ENCODE measurements around the gene IKBKE. TPM values are rescaled to one million over a fixed set of nuclear protein-coding genes. Genes with fewer than 3 reads are reported as not detected.

Gene IKBKE
- total and polyA plus RNA-seq, 10 of the 15 experiments (the other 5 are each of a cell fraction or from before 2014, with no cell fraction given): 12.8 to 35.1 (median 23.1) TPM

DNA sequence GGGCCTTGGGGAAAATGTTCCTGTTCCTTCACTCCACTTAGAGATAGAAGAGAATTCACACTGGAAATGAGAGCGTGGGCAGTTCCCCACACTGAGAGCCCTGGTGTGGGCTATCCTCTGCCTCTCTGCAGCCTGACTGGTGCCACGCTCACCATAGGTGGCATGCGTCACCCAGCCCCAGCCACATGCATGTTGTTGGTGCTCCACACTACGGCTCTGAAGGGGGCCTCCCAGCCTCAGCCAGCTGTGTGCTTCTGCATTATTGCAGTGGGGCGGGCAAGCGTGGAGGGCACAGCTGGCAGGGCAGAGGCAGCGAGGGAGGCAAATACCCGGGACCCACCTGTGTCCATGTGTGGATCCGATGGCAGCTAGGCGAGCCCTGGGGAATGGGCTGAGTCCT is 22.3 kb downstream of the IKBKE start:
- Histone ChIP-seq H3K4me1 (ENCODE audit: control insufficient read depth, insufficient read depth, low read length) (peaks cover 29% of the 10 kb centered on the region), H3K4me2 (ENCODE audit: control insufficient read depth, insufficient read depth) (no peak overlapping the region), H3K9ac (ENCODE audit: control insufficient read depth, insufficient read depth, low read length) (no peak overlapping the region), H3K9me3 (replicated peaks; ENCODE audit: control insufficient read depth, insufficient read depth, low read length) (no peaks in the 10 kb centered on the region), H3K27ac (ENCODE audit: control insufficient read depth, insufficient read depth) (no peak overlapping the region), H3K4me3 (no peak overlapping the region), H3K79me2 (ENCODE audit: control insufficient read depth, insufficient read depth, low read length) (no peaks in the 10 kb centered on the region), H2AFZ (ENCODE audit: control insufficient read depth, low read depth, low read length) (no peak overlapping the region), H3K27me3 (replicated peaks in 1 of 2; ENCODE audit: control insufficient read depth in 2 of 2, insufficient read depth in 2 of 2, low read length in 1 of 2) (no peaks in the 10 kb centered on the region), H3K36me3 (ENCODE audit: control insufficient read depth in 2 of 2, insufficient read depth in 2 of 2, low read length in 1 of 2) (peaks cover 19 to 30% of the 10 kb centered on the region in 2 experiments), H4K20me1 (ENCODE audit: control insufficient read depth, insufficient read depth) (no peaks in the 10 kb centered on the region)
- no peak for FAIRE-seq
- no peak for DNase-seq (ENCODE audit: low read depth, low spot score)
- ChIA-PET RAD21 (ENCODE audit: unreplicated experiment) (interaction anchor here (0.9 to 1.2 kb wide), 3 partner anchors 12 to 91 kb away, joined by 3 read pairs; no protein-coding TSS in a partner anchor), CTCF (interaction anchor here (1.0 to 6.5 kb wide), 9 partner anchors 13 to 172 kb away, joined by 3 to 62 read pairs (median 4); partner anchors contain the start of gene RASSF5), POLR2A (interaction anchor here (1.7 kb wide), 1 partner anchor 14 kb away, joined by 7 read pairs; the partner anchor contains the start of gene RASSF5), SMC1A (ENCODE audit: uncharacterized antibody, unreplicated experiment) (interaction anchor here (1.0 to 11.5 kb wide), 4 partner anchors 9 to 99 kb away, joined by 3 to 146 read pairs (median 4); no protein-coding TSS in a partner anchor)
- TF ChIP-seq HDAC6 (IDR thresholded peaks at IDR 0.05; ENCODE audit: unreplicated experiment) (no peak), POLR2AphosphoS5 (IDR thresholded peaks at IDR 0.05; ENCODE audit: low read length) (no peak), SMAD1 (IDR thresholded peaks at IDR 0.05; ENCODE audit: low read depth, partially characterized antibody) (no peak), YY1 (IDR thresholded peaks at IDR 0.05; ENCODE audit: low read depth, low read length) (no peak), ETV6 (conservative IDR thresholded peaks at IDR 0.05 in 1 of 2, IDR thresholded peaks at IDR 0.05 in 1 of 2; ENCODE audit: borderline replicate concordance in 1 of 2, low read depth in 1 of 2) (no peak), NFXL1 (IDR thresholded peaks at IDR 0.05; ENCODE audit: borderline replicate concordance) (no peak), MXI1 (IDR thresholded peaks at IDR 0.05; ENCODE audit: low read depth, low read length) (no peak), HSF1 (IDR thresholded peaks at IDR 0.05; ENCODE audit: low read depth, low read length) (no peak), POLR2AphosphoS2 (IDR thresholded peaks at IDR 0.05; ENCODE audit: low read depth, low read length) (no peak), JUNB (IDR thresholded peaks at IDR 0.05) (no peak), BCL3 (IDR thresholded peaks at IDR 0.05; ENCODE audit: borderline replicate concordance, insufficient read depth, low read depth, low read length, poor library complexity, severe bottlenecking) (no peak)
- TF ChIP-seq, protein P1, sequence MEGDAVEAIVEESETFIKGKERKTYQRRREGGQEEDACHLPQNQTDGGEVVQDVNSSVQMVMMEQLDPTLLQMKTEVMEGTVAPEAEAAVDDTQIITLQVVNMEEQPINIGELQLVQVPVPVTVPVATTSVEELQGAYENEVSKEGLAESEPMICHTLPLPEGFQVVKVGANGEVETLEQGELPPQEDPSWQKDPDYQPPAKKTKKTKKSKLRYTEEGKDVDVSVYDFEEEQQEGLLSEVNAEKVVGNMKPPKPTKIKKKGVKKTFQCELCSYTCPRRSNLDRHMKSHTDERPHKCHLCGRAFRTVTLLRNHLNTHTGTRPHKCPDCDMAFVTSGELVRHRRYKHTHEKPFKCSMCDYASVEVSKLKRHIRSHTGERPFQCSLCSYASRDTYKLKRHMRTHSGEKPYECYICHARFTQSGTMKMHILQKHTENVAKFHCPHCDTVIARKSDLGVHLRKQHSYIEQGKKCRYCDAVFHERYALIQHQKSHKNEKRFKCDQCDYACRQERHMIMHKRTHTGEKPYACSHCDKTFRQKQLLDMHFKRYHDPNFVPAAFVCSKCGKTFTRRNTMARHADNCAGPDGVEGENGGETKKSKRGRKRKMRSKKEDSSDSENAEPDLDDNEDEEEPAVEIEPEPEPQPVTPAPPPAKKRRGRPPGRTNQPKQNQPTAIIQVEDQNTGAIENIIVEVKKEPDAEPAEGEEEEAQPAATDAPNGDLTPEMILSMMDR (IDR thresholded peaks at IDR 0.05 in 2 of 3, conservative IDR thresholded peaks at IDR 0.05 in 1 of 3; ENCODE audit: control insufficient read depth in 2 of 3, extremely low read depth in 1 of 3, insufficient read depth in 1 of 3, low read depth in 3 of 3, low read length in 3 of 3): no peak
- intact Hi-C loops (cut with micrococcal nuclease; ENCODE audit: unreplicated experiment): loop anchor here (5.0 kb wide), 1 partner anchor 170 kb away; no protein-coding TSS in a partner anchor
- in situ Hi-C loops (cut with MboI): no loop called here
- WGBS (ENCODE audit: insufficient coverage, insufficient replicate concordance, low lambda C conversion rate, missing lambda C conversion rate): 94% methylated on average over 10 of the region's 10 CpGs
- BruUV-seq (replicated peaks): no TSS peak
- no peak for ATAC-seq

Data from GM12878 (cell line).